SK-N-DZ (cell line): ENCODE results near the gene ZNF532.

Source experiments
- DNase-seq: peaks from one replicate; pipeline ENCODE4 v3.0.0-alpha.2; 2015; ENCODE audit warnings: low spot score

ZNF532 gene

GRCh38 chr18:58867281-58867961 is 2.7 kb downstream of the ZNF532 start:
- no peak for DNase-seq

- DNase-seq: no peak
Observed at GRCh38 chr18:58868440-58868839, 3.8 kb downstream of the ZNF532 start.

DNA sequence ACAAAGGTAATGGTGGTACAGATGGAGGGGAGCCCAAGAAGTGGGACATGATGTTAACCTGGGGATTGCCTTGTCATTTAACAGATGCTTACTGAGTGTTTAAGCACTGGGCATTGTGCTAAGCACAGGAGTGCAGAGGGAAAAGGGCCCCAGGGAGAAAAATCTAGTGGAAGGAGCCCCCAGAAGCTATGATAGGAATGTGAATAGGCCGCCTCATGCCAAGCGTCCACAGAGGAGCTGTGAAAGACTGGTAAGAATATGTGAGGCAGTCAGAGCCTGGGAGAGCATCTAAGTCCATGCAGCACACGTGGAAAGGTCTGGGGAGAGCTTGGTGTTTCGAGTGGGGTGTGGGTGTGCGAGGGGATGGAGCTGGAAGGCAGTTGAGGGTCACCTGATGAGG is 5.5 kb downstream of the ZNF532 start:
- DNase-seq: no peak

- no peak for DNase-seq
Observed at GRCh38 chr18:58870621-58871020, 5.9 kb downstream of the ZNF532 start.

DNA sequence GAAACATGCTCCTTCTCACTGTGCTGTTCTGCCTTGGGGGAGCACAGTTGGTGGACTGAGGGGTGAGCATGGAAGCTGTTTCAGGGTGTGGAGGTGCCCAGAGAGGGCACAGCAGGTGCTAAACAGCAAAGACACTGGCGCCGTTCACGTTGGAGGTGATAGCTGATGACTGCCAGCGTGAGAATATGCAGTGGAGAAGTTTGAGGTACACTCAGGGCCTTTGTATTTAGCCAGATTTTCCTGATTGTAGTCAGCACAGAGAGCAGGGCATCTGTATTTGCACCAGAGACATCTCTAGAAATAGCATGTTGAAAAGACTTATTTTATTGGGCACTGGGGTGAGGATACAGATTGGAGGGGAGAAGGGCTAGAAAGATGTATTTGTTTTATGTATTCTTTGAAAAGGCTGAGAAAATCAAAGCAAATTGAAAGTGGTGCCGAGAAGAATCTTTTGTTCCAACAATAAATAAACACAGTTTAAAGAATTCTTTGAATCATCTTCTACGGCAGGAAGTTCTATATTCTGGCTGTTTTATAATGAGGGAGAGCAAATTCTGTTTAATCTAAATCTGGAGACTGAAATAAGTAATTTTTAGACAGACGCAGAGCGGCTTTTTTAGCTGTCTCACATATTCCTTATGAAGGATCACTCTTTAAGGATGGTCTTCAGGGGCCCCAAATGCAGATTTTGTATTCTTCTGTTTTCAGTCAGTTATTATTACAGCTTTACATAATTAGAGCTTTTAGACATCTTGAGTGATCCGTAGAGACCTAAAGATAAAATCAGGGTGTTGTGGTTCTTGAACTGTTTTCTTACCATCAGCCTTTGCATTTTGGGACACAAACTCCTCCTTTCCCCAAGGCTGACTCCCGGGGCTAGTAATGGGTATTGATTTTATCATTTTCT is 7.1 kb downstream of the ZNF532 start:
- no peak for DNase-seq

GRCh38 chr18:58878640-58879039 is 14.0 kb downstream of the ZNF532 start:
- no peak for DNase-seq

DNA sequence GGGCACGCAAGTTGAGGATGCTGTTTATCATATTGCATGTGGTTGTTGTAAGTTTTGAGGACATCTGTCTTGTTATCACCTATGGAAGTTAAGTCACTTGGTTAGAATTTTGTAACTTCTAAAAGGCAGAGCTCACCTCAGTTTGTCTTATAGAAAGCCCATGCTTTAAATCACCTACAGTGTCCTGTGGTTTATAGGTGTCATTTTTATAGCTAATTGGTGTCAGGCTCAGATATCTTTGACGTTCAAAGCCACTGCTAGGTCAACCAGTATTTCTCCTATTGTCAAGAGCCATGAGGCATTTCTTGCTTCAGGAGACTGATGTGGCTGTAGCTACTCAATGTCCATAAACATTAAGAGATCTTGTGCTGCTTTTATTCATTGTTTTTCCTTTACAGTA is 16.8 kb downstream of the ZNF532 start:
- DNase-seq: no peak

DNA sequence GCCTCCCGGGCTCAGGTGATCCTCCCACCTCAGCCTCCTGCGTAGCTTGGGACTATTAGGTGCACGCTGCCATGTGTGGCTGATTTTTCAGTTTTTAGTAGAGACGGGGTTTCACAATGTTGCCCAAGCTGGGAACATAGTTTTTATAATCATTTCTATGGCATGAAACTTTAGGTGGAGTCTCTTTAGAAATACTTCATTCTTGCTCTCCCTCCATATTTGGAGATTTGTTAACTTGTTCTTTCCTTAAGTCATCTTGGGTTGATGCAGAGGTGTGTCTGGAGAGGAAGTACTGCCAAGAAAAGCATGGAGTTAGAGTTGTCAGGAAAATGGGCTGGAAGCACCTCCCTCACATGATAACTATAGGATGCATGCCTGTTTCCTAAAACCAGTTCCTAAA is 17.4 kb downstream of the ZNF532 start:
- no peak for DNase-seq

- no peak for DNase-seq
Observed at GRCh38 chr18:58882686-58883085, 18.0 kb downstream of the ZNF532 start.

GRCh38 chr18:58884680-58885079 is 20.0 kb downstream of the ZNF532 start:
- no peak for DNase-seq

DNA sequence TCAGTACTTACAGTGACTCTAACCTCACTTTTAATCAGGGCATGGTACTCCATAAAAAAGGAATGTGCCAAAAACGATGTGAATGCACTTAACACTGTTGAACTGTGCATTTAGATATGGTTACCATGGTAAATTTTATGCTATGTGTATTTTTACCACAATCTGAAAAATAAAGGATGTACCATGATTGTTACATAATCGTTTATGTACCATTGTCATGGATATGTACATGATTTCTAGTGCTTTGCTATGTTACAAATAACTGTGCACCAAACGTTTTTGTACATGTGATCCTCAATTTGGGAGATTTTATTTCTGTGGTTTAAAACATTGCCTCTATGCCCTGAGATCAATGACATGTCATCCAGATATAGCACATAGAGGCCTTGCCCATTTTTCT is 21.8 kb downstream of the ZNF532 start:
- no peak for DNase-seq

GRCh38 chr18:58886864-58887612 is 22.4 kb downstream of the ZNF532 start:
- no peak for DNase-seq

DNA sequence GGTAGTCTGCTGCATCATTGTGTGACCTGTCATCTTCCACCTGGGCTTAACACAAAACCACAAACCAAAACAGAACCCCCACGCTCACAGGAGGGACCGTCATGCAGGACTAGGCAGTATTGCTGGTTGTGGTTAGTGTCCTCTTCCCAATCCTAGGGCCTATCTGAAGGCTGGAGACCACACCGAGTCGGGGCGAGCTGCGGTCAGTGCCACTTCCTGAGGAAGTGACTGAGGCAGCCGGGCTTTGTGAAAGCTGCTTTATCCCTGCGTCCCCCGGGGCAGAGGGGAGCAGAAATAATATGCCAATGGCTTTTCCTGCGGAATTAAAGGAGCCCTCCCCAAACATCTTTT is 22.9 kb downstream of the ZNF532 start:
- no peak for DNase-seq

DNA sequence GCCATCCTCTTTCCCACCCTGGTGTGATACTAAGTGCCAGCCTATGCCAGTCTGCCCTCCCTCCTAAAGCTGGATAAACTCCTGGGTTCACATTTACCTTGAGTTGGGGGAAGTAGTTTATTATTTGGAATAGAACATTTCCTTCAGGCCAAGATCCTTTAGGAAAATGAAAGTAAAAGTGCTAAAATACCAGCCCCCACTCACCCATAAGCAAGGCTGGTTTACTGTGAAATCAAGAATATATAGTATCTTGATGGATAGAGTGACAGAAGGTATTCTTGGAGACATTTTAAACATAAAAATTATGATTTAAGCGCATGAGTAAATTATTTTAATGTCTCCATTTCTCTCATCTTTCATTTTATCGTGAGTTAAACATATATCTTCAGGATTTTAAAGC is 27.1 kb downstream of the ZNF532 start:
- DNase-seq: no peak

DNA sequence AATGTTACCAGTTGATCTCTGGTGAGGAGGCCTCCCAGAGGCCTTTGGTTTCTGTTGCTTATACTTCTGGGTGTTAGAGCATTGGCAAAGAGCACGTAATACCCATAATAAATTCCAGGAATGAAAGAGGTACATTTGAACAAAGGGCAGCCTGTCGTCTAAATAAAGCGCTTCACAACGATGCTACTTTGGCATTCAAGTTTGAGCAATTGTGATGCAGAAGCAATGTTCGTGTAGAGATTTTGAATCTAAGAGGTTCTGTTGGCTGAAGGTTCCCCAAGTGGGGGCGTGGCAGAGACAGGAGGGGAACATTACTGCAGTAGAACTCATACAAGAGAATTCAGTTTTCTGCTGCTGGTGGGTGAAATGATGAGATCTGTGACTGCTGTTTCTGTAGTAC is 27.8 kb downstream of the ZNF532 start:
- no peak for DNase-seq

DNA sequence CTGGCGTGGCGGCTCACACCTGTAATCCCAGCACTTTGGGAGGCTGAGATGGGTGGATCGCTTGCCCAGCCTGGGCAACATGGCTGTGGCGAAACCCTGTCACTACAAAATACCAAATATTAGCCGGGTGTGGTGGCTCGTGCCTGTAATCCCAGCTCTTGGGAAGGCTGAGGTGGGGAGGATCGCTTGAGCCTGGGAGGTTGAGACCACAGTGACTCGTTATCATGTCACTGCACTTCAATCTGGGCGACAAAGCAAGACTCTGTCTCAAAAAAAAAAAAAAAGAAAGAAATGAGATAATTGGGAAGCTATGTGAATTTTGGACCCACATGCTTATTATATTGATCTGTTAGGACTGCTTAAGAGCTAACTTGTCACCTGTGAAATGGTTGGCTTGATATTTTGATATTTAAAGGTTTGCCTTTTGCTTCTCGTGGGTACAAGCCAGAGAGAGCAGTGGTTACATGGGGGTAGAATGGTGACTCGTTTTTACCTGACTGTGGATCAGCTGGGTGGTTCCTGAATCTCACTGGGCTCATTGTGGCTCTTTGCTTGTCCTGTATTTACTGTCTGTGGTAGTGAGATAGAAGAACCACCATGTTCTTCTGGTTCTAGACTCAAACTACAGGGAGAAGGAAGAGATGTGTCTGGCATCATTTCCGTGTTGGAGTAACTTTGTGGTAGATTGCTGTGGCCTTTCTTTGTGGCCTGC is 28.9 kb downstream of the ZNF532 start:
- DNase-seq: no peak

- no peak for DNase-seq
Observed at GRCh38 chr18:58894930-58895329, 30.3 kb downstream of the ZNF532 start.

DNA sequence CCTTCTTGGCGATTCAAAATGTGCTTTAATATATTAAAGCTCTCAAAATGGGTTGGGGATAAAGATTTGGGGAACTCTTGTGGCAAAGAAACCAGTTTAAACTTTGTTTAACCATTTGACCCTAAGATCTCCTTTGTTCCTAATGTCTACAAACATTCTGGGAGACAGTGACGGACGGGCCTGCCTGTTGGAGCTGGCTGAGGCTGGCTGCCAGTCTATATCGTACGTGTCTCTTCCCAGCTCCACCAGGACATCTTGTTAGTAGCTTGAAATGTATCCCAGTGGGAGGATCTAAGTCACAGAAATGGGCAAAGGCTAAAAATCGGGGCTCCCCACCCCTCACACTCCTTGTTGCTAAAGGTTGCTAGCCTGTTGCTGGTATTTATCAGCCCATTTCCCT is 30.7 kb downstream of the ZNF532 start:
- no peak for DNase-seq

DNA sequence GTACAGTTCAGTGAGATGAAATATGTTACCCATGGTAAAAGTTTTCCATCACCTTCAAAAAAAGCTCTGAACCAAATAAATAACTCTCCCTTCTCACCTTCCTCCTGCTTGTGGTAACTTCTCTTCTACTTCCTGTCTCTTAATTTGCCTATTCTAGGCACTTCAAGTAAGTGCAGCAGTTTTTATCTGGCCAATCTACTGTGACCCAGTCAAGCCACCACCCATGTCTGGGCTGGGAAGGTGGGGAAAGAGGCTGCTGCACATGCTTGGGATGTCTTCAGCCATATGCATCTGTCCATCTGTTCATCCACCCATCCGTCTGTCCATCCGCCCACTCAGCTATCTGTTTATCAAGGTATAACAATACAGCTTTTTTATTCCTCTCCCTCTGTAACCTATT is 31.6 kb downstream of the ZNF532 start:
- no peak for DNase-seq

DNA sequence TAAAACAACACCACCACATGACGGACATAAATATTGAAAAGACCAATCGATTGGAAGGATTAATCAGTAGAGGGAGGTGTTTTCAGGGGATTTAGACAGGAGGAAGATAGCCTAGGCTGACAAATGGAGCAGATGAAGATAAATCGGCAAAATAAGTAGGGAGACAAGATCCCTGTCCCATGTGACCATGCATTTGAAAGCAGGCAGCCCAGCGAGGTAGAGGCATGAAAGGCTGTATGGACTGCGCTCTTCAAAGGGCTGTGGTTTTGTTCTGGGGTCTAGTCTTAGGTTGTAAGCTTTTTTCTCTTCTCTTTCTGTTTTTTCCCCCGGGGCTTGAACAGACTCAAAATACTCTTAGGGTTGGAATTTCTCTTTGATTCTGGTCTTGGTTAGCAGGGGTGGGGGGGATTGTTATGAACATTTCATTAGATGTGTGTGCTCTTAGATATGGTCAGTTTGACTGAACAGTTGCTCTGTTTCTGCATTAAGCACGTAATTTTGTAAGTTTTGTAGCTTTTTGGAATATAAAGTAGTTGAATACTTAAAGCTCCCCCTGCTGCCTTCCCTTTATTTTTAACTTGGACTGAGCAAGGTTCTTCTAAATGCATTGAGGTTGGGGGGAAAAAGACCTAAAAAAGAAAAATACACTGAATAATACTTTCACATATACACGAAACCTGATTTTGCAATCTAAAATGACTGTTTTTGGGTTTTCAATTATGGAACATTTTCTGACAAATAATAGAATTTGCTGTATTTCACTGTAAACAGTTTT is 32.2 kb downstream of the ZNF532 start:
- no peak for DNase-seq
